AG10803 (cell line): ENCODE data around the gene ATF5.

Experiments
- DNase-seq: peaks from one replicate; pipeline ENCODE4 v3.0.0; 2010; ENCODE audit warnings: low read depth
- H3K4me3 ChIP-seq: 2 replicates; pipeline ENCODE4 v1.5.1; 2011; ENCODE audit warnings: mild to moderate bottlenecking, low read length, control low read depth
- CTCF ChIP-seq: conservative IDR thresholded peaks from 2 replicates; pipeline ENCODE4 v1.5.1; 2011; ENCODE audit warnings: mild to moderate bottlenecking, low read length, control low read depth, inconsistent platforms

ATF5 gene

GRCh38 chr19:49951806-49952478 lies 22.9 kb downstream of the ATF5 start:
- no peak for TF ChIP-seq CTCF
- DNase-seq, result no peak
- H3K4me3 ChIP-seq, result no peak overlapping the region

GRCh38 chr19:49952479-49952836 lies 23.5 kb downstream of the ATF5 start:
- no peak overlapping the region for H3K4me3 ChIP-seq
- DNase-seq, result no peak
- no peak for TF ChIP-seq CTCF

- no peak overlapping the region for H3K4me3 ChIP-seq
- TF ChIP-seq CTCF, result no peak
- DNase-seq, result no peak
Observed at GRCh38 chr19:49952906-49953305, 23.9 kb downstream of the ATF5 start.

GRCh38 chr19:49953416-49953815 lies 24.4 kb downstream of the ATF5 start:
- H3K4me3 ChIP-seq, result no peak overlapping the region
- no peak for TF ChIP-seq CTCF
- DNase-seq, result no peak

GRCh38 chr19:49954092-49954829 lies 25.3 kb downstream of the ATF5 start:
- H3K4me3 ChIP-seq, result no peak overlapping the region
- TF ChIP-seq CTCF, result no peak
- peak; percentile 35 for DNase-seq

GRCh38 chr19:49954933-49955332 lies 25.9 kb downstream of the ATF5 start:
- H3K4me3 ChIP-seq, result no peak overlapping the region
- TF ChIP-seq CTCF, result no peak
- DNase-seq, result no peak

GRCh38 chr19:49956115-49956495 lies 27.1 kb downstream of the ATF5 start:
- no peak for DNase-seq
- H3K4me3 ChIP-seq, result no peak overlapping the region
- TF ChIP-seq CTCF, result no peak
